Ovary (tissue), 9 donors: ENCODE data around the gene USP16. TPM values are rescaled to one million over a fixed set of nuclear protein-coding genes. Genes with fewer than 3 reads are reported as not detected.
A peak's percentile ranks its signal among the peaks of the same experiment; 100 is the strongest.
"Not testable (repeated sequence)": the region's sequence is repeated elsewhere in the genome, so short reads cannot be mapped to it uniquely, and the experiment has no call there.

Experiments
- DNase-seq, 5 donors: peaks; one replicate each; pipeline ENCODE4 v3.0.0-alpha.2; 2019 to 2020
- H3K27ac ChIP-seq, 2 donors: fragments of 200-600 bp; one replicate each; pipeline versions ENCODE4 v1.5.1 to v1.8.0; 2019 to 2022
- H3K27me3 ChIP-seq: fragments of 200-600 bp; one replicate; pipeline ENCODE4 v1.8.0; 2022
- H3K36me3 ChIP-seq: fragments of 200-600 bp; sonication (generic); one replicate; pipeline ENCODE4 v1.5.1; 2019
- H3K4me1 ChIP-seq: one replicate; pipeline ENCODE4 v1.8.1; 2013; ENCODE audit warnings: mild to moderate bottlenecking, moderate library complexity; ENCODE audit not compliant: insufficient read depth
- H3K4me3 ChIP-seq: fragments of 200-600 bp; sonication (generic); one replicate; pipeline ENCODE4 v1.5.1; 2017
- H3K9me3 ChIP-seq, 2 donors: fragments of 200-600 bp in 1 of 2; sonication (generic) in 1 of 2; one replicate each; pipeline versions ENCODE4 v1.5.1 to v1.8.1; 2013 to 2019; ENCODE audit warnings: mild to moderate bottlenecking in 1 of 2, moderate library complexity in 1 of 2
- EP300 ChIP-seq: sonication (generic); formaldehyde crosslinking; IDR thresholded peaks from one replicate; pipeline ENCODE4 v1.6.1; 2017; ENCODE audit warnings: antibody characterized with exemption
- POLR2A ChIP-seq: fragments of 450-650 bp; IDR thresholded peaks from one replicate; pipeline ENCODE4 v1.6.1; 2017; ENCODE audit warnings: antibody characterized with exemption, mild to moderate bottlenecking, moderate library complexity
- WGBS, 3 donors: extraction: QIAGEN DNeasy Blood & Tissue Kit in 1 of 3; methylation state at CpG; one replicate each; pipeline versions ENCODE4 v1.1.5 to v1.1.7; 2013 to 2017; 5-methylcytosine and 5-hydroxymethylcytosine counted together
- intact Hi-C, 4 donors: fragments of 100-400 bp; cut with DNase I; formaldehyde crosslinking; loops; one replicate each; pipeline versions ENCODE4 v1.11.0 to v1.15.1; 2022 to 2023
- polyA plus RNA-seq, 2 donors: library from polyadenylated mRNA; stranded (reverse); fragments of 200-250 nt in 1 of 2; fragments of 350-450 nt in 1 of 2; fragmentation: Illumina TruSeq in 1 of 2; extraction: RNeasy Lipid Tissue Mini Kit (QIAGEN cat#74804) in 1 of 2; gene quantifications; one replicate each; pipeline ENCODE4 v1.2.3, GENCODE V29; 2013 to 2014
- total RNA-seq, 7 donors: library from RNA; depleted of rRNA in 2 of 7; stranded (reverse); fragments of >200 nt in 2 of 7; fragmentation: NEBNext Ultra II Directional in 3 of 7; extraction: Animal tissue kit (Norgen Biotek cat#: 25700) in 3 of 7; gene quantifications; one replicate each; pipeline versions ENCODE4 v1.1.0 to v1.2.4, GENCODE V29; 2016 to 2023
- TF ChIP-seq, protein P1 (sequence below), 3 donors: fragments of 450-650 bp in 2 of 3; fragments of 200-600 bp in 1 of 3; IDR thresholded peaks; one replicate each; pipeline versions ENCODE4 v1.5.1 to v1.8.0; 2016 to 2022; ENCODE audit warnings: antibody characterized with exemption in 3 of 3, mild to moderate bottlenecking in 1 of 3
- donor health status: DM: no; HTN: no; CAD: no; lungs with moderate emphysema.
- donor health status: DM: no; HTN: no; CAD: no.
- donor health status: Bipolar disorder and iron deficiency.
- donor health status: DM: yes; HTN: yes; CAD: no.
- donor health status: DM: no; HTN: no; CAD: no.
- donor health status: DM: yes; HTN: yes; CAD: no.

Gene USP16
- total and polyA plus RNA-seq, 9 donors: 25.5 to 46.6 (median 31.9) TPM

- Histone ChIP-seq H3K4me1 (peaks cover 9% of the 10 kb centered on the region), H3K4me3 (no peak overlapping the region), H3K27me3 (no peaks in the 10 kb centered on the region), H3K9me3 (no peaks in the 10 kb centered on the region), H3K27ac (peak overlapping the region in 1 of 2 donors; percentile 83), H3K36me3 (no peaks in the 10 kb centered on the region)
- 88 to 96% (median 91%) methylated on average over 9 of the region's 9 CpGs for WGBS, 3 donors
- intact Hi-C loops: no loop called here
- DNase-seq: no peak
- TF ChIP-seq EP300: no peak
- TF ChIP-seq POLR2A: no peak
- TF ChIP-seq, protein P1, sequence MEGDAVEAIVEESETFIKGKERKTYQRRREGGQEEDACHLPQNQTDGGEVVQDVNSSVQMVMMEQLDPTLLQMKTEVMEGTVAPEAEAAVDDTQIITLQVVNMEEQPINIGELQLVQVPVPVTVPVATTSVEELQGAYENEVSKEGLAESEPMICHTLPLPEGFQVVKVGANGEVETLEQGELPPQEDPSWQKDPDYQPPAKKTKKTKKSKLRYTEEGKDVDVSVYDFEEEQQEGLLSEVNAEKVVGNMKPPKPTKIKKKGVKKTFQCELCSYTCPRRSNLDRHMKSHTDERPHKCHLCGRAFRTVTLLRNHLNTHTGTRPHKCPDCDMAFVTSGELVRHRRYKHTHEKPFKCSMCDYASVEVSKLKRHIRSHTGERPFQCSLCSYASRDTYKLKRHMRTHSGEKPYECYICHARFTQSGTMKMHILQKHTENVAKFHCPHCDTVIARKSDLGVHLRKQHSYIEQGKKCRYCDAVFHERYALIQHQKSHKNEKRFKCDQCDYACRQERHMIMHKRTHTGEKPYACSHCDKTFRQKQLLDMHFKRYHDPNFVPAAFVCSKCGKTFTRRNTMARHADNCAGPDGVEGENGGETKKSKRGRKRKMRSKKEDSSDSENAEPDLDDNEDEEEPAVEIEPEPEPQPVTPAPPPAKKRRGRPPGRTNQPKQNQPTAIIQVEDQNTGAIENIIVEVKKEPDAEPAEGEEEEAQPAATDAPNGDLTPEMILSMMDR (IDR thresholded peaks at IDR 0.05): no peak
Measured at GRCh38 chr21:29075706-29076466, 51.4 kb downstream of the USP16 start.

DNA sequence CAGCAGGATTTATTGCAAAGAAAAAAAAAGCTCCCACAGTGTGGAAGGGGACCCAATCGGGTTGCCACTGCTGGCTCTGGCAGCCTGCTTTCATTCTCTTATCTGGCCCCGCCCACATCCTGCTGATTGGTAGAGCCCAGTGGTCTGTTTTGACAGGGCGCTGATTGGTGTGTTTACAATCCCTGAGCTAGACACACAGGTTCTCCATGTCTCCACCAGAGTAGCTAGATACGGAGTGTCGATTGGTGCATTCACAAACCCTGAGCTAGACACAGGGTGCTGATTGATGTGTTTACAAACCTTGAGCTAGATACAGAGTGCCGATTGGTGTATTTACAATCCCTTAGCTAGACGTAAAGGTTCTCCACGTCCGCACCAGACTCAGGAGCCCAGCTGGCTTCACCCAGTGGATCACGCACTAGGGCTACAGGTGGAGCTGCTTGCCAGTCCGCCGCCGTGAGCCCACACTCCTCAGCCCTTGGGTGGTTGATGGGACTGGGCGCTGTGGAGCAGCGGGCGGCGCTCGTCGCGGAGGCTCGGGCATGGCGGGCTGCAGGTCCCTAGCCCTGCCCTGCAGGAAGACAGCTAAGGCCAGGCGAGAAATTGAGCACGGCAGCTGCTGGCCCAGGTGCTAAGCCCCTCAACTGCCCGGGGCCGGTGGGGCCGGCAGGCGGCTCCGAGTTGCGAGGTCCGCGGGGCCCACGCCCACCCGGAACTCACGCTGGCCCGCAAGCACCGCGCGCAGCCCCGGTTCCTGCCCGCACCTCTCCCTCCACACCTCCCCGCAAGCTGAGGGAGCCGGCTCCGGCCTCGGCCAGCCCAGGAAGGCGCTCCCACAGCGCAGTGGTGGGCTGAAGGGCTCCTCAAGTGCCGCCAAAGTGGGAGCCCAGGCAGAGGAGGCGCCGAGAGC lies 52.5 kb downstream of the USP16 start:
- H3K9me3 ChIP-seq, intact Hi-C loops, H3K36me3 ChIP-seq, H3K27me3 ChIP-seq, H3K4me1 ChIP-seq: not testable (repeated sequence)
- Histone ChIP-seq H3K4me3 (peak overlapping the region; percentile 40), H3K27ac (peak overlapping the region; percentile 83 to 84)
- 22 to 45% (median 44%) methylated on average over 48 to 50 of the region's 50 CpGs for WGBS, 3 donors
- peak; percentile 67 to 81 (median 76) for DNase-seq

- H3K36me3 ChIP-seq: no peaks in the 10 kb centered on the region
- 16 to 28% (median 24%) methylated on average over 6 of the region's 6 CpGs for WGBS, 3 donors
- peak in 1 of 5 donors; percentile 41 for DNase-seq
- intact Hi-C loops: no loop called here
- peak overlapping the region; percentile 83 to 84 for H3K27ac ChIP-seq
- peak overlapping the region; percentile 40 for H3K4me3 ChIP-seq
- no peaks in the 10 kb centered on the region for H3K27me3 ChIP-seq
- H3K9me3 ChIP-seq: no peaks in the 10 kb centered on the region
- TF ChIP-seq, protein P1 (IDR thresholded peaks at IDR 0.05): no peak
- TF ChIP-seq POLR2A (no peak), EP300 (no peak)
- H3K4me1 ChIP-seq: peaks cover 10% of the 10 kb centered on the region
Measured at GRCh38 chr21:29077651-29078090, 53.2 kb downstream of the USP16 start.

GRCh38 chr21:29078869-29079767 lies 54.6 kb downstream of the USP16 start:
- no peak for DNase-seq
- Histone ChIP-seq H3K9me3 (no peaks in the 10 kb centered on the region), H3K27me3 (no peaks in the 10 kb centered on the region), H3K4me3 (no peak overlapping the region), H3K36me3 (no peaks in the 10 kb centered on the region), H3K4me1 (peaks cover 10% of the 10 kb centered on the region), H3K27ac (no peak overlapping the region)
- intact Hi-C loops: no loop called here
- no peak for TF ChIP-seq POLR2A
- no peak for TF ChIP-seq EP300
- TF ChIP-seq, protein P1 (IDR thresholded peaks at IDR 0.05): no peak
- 72 to 79% (median 77%) methylated on average over 8 of the region's 8 CpGs for WGBS, 3 donors
